H1 (cell line): Measurements from ENCODE around the gene FBXO2. TPM values are rescaled to one million over a fixed set of nuclear protein-coding genes. Genes with fewer than 3 reads are reported as not detected.

Source experiments
- KDM1A ChIP-seq: fragments of 200-600, 300-600 bp; sonication (generic); IDR thresholded peaks from 2 replicates; pipeline ENCODE4 v1.7.1; 2016; ENCODE audit warnings: mild to moderate bottlenecking, low read length, borderline replicate concordance
- NRF1 ChIP-seq: IDR thresholded peaks from 2 replicates; pipeline ENCODE4 v1.6.1; 2011; ENCODE audit warnings: mild to moderate bottlenecking, low read depth, low read length, improper control_type of control experiment
- SAP30 ChIP-seq: fragments of 300-600 bp; sonication (generic); IDR thresholded peaks from 2 replicates; pipeline ENCODE4 v1.7.1; 2012; ENCODE audit warnings: low read length, moderate library complexity, mild to moderate bottlenecking, inconsistent platforms; ENCODE audit not compliant: insufficient read depth, insufficient replicate concordance
- polyA plus RNA-seq, 7 experiments: library from polyadenylated mRNA; depleted of rRNA in 3 of 7; stranded (reverse) in 5 of 7; unstranded in 2 of 7; fragments of >200 nt in 5 of 7; fragments of 200-250 nt in 2 of 7; gene quantifications; 1 replicate in 5 of 7; 2 replicates in 1 of 7; 4 replicates in 1 of 7; pipeline versions ENCODE4 v1.2.1 to v1.2.3, GENCODE V29; 2011 to 2013; ENCODE audit warnings: missing spikeins in 2 of 7, mixed read lengths in 2 of 7
- total RNA-seq: library from RNA; stranded (reverse); fragmentation: NEBNext Ultra II Directional; extraction: Animal tissue kit (Norgen Biotek cat#: 25700); gene quantifications from 2 replicates; pipeline ENCODE4 v1.2.1, GENCODE V29; 2021

FBXO2 gene
- total and polyA plus RNA-seq, 2 of the 8 experiments (the other 6 are each of a cell fraction or from before 2014, with no cell fraction given), result 51.3 to 57.9 TPM

DNA sequence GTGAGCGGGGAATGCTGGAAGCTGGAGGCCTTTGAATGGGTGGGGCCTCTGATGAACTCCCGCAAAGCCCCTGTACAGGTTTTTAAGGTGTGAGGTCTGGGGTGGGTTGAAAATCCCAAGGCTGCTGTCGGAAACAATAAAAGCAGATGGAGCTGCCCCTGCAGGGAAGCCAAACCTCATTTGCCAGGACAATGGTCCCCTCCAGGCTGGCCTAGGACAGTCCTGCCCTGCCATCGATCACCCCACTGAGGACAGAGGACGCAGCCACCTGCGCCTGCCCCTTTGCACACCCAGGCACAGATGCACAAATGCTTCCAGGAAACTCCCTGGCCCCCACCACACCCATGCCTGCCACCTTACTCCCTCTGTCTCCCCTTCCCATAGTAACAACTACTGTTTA is 41.6 kb upstream of the FBXO2 start (continued):
- TF ChIP-seq KDM1A, result no peak
- TF ChIP-seq NRF1, result no peak
- no peak for TF ChIP-seq SAP30
